LoVo (cell line): ENCODE results near the gene BRCA2.

Experiments
- DNase-seq: peaks from one replicate; pipeline ENCODE4 v3.0.0-alpha.2; 2016; ENCODE audit warnings: low spot score

Gene BRCA2

DNA sequence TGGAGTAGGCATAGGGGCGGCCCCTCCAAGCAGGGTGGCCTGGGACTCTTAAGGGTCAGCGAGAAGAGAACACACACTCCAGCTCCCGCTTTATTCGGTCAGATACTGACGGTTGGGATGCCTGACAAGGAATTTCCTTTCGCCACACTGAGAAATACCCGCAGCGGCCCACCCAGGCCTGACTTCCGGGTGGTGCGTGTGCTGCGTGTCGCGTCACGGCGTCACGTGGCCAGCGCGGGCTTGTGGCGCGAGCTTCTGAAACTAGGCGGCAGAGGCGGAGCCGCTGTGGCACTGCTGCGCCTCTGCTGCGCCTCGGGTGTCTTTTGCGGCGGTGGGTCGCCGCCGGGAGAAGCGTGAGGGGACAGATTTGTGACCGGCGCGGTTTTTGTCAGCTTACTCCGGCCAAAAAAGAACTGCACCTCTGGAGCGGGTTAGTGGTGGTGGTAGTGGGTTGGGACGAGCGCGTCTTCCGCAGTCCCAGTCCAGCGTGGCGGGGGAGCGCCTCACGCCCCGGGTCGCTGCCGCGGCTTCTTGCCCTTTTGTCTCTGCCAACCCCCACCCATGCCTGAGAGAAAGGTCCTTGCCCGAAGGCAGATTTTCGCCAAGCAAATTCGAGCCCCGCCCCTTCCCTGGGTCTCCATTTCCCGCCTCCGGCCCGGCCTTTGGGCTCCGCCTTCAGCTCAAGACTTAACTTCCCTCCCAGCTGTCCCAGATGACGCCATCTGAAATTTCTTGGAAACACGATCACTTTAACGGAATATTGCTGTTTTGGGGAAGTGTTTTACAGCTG is at the start of gene BRCA2, which contains the start of gene ZAR1L:
Gene BRCA2 (plus strand): TSS at position 271 of the 790 bp plus-strand sequence. CDS start 953 bp downstream, outside the sequence.
Gene ZAR1L (minus strand): TSS at position 126 of the 790 bp plus-strand sequence. CDS start 3,438 bp downstream, outside the sequence.
- DNase-seq = peak; percentile 87

- no peak for DNase-seq
These were observed 49.6 kb upstream of the BRCA2 start for GRCh38 chr13:32265726-32266125.

- no peak for DNase-seq
These were observed 49.2 kb upstream of the BRCA2 start for GRCh38 chr13:32266130-32266529.

GRCh38 chr13:32267836-32268439 is 47.4 kb upstream of the BRCA2 start:
- DNase-seq = peak; percentile 35

DNA sequence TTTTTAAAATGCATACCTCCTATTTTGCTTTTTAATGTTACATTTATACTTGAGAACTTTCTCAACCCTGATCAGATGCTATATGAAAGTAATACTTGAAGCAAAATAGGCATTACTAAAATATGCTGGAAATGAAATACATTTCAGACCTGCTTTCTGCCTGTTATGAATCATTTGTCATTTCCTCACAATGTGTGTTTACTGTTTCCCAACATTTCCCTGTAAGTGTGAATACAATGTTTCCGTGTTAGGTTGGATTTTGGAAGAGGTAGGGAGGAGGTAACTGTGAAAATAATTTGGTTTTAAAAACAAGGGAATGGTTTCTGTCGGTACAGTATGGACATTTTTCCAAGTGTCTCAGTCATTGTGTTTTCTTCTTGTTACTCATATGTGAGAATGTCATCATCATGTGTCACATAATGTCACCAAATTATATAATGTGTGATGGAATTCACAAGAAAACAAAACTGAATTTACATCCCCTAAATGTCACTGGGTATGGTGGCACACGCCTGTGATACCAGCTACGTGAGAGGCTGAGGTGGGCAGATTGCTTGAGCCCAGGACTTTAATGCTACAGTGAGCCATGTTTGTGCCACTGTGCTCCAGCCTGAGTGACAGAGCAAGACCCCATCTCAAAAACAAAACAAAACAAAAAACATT is 43.2 kb upstream of the BRCA2 start:
- no peak for DNase-seq

DNA sequence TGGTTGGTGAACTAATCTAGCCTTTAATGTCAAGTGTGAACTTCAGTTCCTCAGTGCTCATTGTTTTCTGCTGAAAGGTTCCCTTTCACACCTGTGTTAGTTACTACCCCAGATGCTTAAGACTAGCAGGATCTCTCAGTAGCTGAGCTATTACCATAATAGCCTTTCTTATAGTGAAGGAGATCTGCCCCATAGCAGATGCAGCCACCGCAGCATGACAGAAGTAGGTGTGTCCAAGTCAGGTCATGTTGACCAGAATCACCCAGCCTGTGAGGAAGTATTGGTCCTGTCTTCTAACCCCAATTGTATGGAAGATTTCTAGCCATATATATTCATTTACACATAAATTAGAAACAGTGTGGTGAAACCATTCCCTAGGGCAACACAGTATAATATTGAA is 37.5 kb upstream of the BRCA2 start:
- no peak for DNase-seq

GRCh38 chr13:32278426-32278825 is 36.9 kb upstream of the BRCA2 start:
- DNase-seq = no peak

DNA sequence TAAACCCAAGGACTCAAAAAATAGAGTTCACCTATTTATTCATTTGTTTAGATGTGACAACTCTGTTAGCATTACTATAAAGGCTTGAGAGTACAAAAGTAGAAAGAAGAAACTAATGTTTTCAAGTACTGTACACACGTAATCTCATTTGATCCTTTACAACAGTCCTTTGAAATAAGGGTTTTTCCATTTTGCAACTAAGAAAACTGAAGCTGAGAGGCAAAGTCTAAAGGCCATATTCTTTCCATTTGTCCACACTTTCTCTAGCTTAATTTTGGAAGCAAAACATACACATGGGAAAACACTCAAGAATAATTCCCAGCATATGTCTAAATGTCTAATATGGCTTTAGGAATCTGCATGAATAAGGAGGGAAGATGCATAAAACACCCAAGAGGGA is 34.2 kb upstream of the BRCA2 start:
- no peak for DNase-seq

GRCh38 chr13:32282096-32282711 is 33.1 kb upstream of the BRCA2 start:
- no peak for DNase-seq

- DNase-seq = peak; percentile 34
These were observed 30.2 kb upstream of the BRCA2 start for GRCh38 chr13:32284927-32285632.

GRCh38 chr13:32285633-32285965 is 29.7 kb upstream of the BRCA2 start:
- DNase-seq = no peak

GRCh38 chr13:32297206-32297605 is 18.1 kb upstream of the BRCA2 start:
- no peak for DNase-seq

- DNase-seq = no peak
These were observed 16.6 kb upstream of the BRCA2 start for GRCh38 chr13:32298695-32299094.

DNA sequence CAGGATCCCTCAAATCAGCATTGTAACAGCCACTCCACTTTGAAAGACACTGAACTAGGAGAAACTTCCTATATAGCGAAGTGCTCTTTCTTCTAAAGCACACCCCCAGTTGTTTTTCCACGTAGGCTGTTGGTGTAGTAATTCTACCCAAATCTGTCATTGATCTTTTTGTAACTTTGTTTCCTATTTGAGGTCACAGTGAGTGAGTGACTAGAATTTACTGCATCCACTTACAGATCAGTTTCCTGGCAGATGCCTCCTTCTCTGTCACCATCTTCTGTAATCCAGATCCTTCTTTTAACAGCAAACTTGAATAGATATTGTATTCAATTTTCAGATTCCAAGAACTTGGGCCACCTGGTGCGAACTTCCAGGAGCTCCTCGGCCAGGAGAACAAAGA is 15.4 kb upstream of the BRCA2 start:
- no peak for DNase-seq

GRCh38 chr13:32300406-32300805 is 14.9 kb upstream of the BRCA2 start:
- no peak for DNase-seq

GRCh38 chr13:32300920-32301319 is 14.4 kb upstream of the BRCA2 start:
- no peak for DNase-seq

GRCh38 chr13:32302461-32302860 is 12.8 kb upstream of the BRCA2 start:
- no peak for DNase-seq

- no peak for DNase-seq
These were observed 9.7 kb upstream of the BRCA2 start for GRCh38 chr13:32305646-32306045.

DNA sequence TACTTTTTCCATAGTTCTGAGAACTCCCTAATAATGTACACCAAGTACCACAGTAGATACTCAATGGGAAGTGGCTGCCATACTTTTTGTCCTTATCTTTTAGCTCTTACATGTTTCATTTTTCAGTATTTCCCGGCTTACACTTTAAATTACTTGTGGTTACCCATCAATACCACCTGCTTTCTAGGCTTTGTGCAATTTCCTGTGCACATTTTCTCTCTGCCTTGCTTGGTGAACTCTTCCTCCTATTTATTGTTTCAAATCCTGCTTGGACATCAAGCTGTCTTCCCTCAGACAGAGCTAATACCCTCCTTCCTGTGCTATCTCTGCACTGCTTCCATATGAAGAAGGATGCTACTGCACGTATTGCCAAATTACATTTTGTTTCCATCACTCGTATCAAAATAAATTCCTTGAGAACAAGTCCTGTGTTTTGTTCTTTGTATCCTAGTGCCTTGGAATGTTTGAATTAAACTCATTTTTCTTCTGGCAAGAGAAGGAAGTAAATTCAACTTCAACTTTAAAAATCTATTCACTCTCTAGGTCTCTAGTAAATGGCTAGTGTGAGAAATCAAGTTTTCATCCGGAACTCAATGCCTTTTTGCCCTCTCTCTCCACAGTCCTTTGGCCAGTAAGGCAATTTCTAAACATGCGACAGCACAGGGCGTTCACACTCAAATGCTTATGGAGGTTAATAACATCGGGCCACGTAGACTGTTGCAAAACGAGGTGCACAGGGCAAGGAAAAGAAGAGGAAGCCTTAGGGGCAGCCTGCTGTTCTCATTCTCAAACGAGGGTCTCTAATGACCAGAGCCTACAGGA is 5.8 kb upstream of the BRCA2 start:
- DNase-seq = no peak

- DNase-seq = peak; percentile 58
These were observed 5.1 kb upstream of the BRCA2 start for GRCh38 chr13:32310134-32310706.
